Epithelial cell of esophagus (primary cell): ENCODE measurements around the gene TAF7.

ENCODE experiments used
- DNase-seq: peaks from one replicate; pipeline ENCODE4 v3.0.0; 2010; ENCODE audit warnings: low read depth
- H3K4me3 ChIP-seq: 2 replicates; pipeline ENCODE4 v1.5.1; 2011; ENCODE audit warnings: mild to moderate bottlenecking, low read length, control low read depth
- CTCF ChIP-seq: IDR thresholded peaks from 2 replicates; pipeline ENCODE4 v1.5.1; 2011; ENCODE audit warnings: low read depth, mild to moderate bottlenecking, low read length, control low read depth, inconsistent platforms; ENCODE audit not compliant: insufficient read depth; ENCODE audit errors: missing control alignments

TAF7 gene

GRCh38 chr5:141320225-141321169 lies at the start of gene TAF7:
Gene TAF7 (minus strand): TSS chr5:141320784. CDS start chr5:141320044, 740 bp downstream.
- peak within 1 kb of the TSS; percentile 86 for H3K4me3 ChIP-seq
- peak; percentile 93 for DNase-seq
- peak; percentile 88 for TF ChIP-seq CTCF

DNA sequence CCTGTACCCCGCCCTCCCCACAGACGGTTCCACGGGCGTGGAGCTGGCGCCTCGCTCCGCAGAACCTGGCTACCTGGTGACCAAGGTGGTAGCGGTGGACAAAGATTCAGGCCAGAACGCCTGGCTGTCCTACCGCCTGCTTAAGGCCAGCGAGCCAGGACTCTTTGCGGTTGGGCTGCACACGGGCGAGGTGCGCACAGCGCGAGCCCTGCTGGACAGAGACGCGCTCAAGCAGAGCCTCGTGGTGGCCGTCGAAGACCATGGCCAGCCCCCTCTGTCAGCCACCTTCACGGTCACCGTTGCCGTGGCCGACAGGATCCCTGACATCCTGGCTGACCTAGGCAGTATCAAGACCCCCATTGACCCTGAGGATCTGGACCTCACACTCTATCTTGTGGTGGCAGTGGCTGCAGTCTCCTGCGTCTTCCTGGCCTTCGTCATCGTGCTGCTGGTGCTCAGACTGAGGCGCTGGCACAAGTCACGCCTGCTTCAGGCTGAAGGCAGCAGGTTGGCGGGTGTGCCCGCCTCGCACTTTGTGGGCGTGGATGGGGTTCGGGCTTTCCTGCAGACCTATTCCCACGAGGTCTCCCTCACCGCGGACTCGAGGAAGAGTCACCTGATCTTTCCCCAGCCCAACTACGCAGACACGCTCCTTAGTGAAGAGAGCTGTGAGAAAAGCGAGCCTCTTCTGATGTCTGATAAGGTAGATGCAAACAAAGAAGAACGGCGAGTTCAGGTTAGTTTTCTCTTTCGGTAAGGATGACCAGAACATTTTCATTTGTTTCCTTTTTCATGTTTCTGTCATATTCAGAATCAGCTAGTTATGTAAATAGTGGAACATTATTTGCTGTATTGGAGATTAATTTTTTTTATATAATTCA lies 45.7 kb upstream of the TAF7 start:
- TF ChIP-seq CTCF, result no peak
- no peak overlapping the region for H3K4me3 ChIP-seq
- DNase-seq, result no peak

- TF ChIP-seq CTCF, result no peak
- no peak within 1 kb of the TSS for H3K4me3 ChIP-seq
- no peak for DNase-seq
These were observed 43.5 kb upstream of the TAF7 start, which contains the start of gene PCDHGA5 for GRCh38 chr5:141363952-141364660. Gene PCDHGA5 (plus strand): TSS chr5:141364162. CDS start chr5:141364331, 169 bp downstream.

DNA sequence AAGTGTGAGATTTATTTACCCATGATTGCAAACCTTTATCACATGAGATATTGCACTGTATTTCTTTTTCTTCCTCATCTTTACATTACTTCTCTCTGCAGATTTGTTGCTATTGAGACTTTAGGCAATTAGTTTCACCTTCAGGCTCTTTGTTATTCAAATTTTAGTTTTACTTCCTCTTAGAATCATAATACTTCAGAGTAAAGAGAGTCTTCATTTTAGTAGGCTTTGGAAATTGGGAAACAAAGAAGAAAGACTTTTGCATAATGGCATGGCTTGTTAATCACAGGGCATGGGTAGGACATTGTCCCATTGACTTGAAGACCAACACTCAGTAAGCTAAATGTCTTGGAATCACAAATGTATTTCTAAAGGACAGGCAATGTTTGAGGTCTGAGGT lies 42.1 kb upstream of the TAF7 start:
- no peak for DNase-seq
- no peak for TF ChIP-seq CTCF

GRCh38 chr5:141360685-141361084 lies 40.1 kb upstream of the TAF7 start:
- H3K4me3 ChIP-seq, result no peak overlapping the region
- TF ChIP-seq CTCF, result no peak
- DNase-seq, result no peak

More for the DNA sequence above, 42.1 kb upstream of the TAF7 start:
- H3K4me3 ChIP-seq, result no peak overlapping the region

- TF ChIP-seq CTCF, result no peak
- no peak within 1 kb of the TSS for H3K4me3 ChIP-seq
- peak; percentile 10 for DNase-seq
These were observed 39.3 kb upstream of the TAF7 start, which contains the start of gene PCDHGB2 for GRCh38 chr5:141359790-141360426. Gene PCDHGB2 (plus strand): TSS chr5:141359994. CDS start chr5:141360136, 142 bp downstream.
